GM19351 (cell line): ENCODE measurements around the gene HOMER3.
"Not testable (repeated sequence)": the region's sequence is repeated elsewhere in the genome, so short reads cannot be mapped to it uniquely, and the experiment has no call there.

Source experiments
- ATAC-seq: cut with Tn5 transposase; IDR thresholded peaks from one replicate; pipeline ENCODE4 v1.9.1; 2021; ENCODE audit warnings: mild to moderate bottlenecking, moderate library complexity; ENCODE audit not compliant: unreplicated experiment

The HOMER3 gene

GRCh38 chr19:18954094-18954493 lies 13.1 kb upstream of the HOMER3 start:
- ATAC-seq = no peak

- not testable (repeated sequence) for ATAC-seq
Measured at GRCh38 chr19:18952364-18953003, 11.5 kb upstream of the HOMER3 start.

DNA sequence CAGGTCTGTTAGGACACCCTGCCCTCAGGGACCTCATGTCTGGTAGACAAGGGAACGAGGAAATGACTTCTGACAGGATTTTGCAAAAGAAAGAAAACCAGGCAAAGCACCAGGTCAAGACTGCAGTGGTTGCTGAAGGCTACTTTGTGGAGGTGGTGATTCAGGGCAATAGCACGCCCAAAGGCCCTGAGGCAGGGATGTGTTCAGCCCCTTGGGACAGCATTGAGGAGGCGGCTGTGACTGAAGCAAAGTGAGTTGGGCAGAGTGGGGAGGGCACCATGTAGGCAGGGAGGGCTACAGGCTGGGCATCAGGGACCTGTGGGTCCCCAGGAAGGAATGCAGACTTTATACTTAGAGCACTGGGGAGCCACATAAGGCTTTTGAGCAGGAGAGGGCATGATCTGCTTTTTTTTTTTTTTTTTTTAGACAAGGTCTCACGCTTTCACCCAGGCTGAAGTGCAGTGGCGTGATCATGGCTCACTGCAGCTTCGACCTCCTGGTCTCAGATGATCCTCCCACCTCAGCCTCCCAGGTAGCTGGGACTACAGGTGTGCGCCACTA lies 10.8 kb upstream of the HOMER3 start:
- no peak for ATAC-seq

GRCh38 chr19:18949858-18950257 lies 8.8 kb upstream of the HOMER3 start:
- no peak for ATAC-seq

DNA sequence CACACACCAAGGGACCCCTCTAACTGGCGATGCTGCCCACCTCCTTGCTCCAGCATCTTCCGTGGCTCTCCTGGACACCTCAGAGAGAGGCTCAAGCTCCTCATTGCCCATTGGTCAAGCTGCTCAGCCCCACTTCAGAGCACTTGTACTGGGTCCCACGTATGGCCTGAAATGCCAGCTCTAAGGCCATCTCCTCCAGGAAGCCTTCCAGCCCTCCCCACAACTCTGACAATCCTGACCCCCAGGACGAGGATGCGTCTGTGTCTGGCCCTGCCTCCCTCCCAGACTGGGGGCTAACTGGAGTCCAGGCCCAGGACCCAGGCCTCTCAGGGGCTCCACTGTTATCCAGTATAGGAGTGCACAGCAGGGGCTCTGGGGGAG lies 7.9 kb upstream of the HOMER3 start:
- no peak for ATAC-seq

GRCh38 chr19:18948075-18948975 lies 7.3 kb upstream of the HOMER3 start:
- no peak for ATAC-seq

DNA sequence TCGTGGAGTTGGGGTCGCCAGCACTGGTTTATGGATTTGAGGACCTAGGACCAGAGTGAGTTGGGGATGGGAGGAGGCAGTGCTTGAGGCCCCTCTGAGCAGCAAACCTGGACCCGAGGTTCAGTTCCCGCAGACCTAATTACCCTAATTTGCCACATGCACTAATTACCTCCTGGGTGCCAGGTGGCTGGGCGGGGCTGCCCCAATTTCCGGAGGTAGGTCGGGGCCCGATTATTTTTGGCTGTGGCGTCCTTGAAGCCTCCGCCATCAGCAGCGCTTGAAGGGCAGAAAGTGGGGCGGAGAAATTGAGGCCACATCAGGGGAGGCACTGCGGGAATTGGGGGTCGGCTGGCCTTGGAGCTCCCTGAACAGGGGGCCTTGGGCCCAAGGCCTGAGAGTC lies 5.9 kb upstream of the HOMER3 start:
- ATAC-seq = no peak

DNA sequence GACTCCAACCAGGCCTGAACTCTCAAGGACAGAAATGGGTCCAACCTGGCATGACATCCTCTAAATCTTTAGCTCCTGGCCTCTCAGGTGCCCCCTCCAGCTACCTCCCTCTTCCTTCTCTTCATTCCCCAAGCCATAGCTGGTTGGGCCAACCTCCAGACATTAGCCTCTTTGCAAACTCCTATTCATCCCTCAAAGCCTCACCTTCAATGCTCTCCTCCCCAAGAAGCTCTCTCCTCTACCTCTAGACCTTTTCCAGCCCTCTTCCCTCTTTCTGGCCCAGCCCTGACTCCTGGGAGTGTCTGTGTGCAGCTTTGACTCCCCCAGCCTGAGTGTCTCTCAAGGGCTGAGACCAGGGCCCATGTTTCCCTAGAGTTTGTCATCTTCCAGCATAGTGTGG lies 5.3 kb upstream of the HOMER3 start:
- ATAC-seq = no peak

- ATAC-seq = no peak
Measured at GRCh38 chr19:18945297-18945696, 4.3 kb upstream of the HOMER3 start.

DNA sequence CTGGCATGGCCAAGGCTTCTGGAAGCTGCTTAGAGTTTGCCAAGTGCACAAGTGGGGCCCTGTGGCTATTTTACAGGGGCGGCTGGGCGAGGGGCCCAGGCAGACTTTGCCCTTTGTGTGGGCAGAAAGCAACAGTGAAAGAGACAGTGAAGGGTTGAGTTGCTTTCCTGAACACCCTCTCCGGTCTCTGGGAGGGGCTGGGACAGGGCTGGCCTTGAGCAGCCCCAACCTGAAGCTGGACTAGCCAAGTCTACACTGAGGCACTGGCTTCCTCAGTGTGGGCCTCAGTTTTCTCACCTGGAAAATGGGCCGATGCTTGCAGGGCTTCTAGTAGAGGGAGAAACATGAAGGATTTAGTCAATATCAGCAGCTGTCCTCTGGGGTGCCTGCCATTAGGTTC lies 2.4 kb upstream of the HOMER3 start:
- no peak for ATAC-seq

DNA sequence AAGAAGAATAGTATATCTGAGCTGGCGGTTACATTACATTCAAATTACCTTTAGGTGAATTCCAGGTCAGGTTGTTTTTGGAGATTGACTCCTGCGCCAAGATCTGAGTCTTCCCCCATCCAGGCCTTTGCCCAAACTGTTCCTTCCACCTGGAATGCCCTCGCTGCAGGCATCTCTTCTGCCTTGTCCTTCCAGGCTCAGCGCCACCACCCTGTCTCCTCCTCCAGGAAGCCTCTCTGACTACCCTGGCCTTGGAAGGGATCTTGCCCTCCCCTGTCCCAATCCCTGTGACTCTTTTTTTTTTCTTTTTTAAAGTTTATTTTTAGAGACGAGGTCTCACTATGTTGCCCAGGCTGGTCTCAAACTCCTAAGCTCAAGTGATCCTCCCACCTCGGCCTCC lies 1.7 kb upstream of the HOMER3 start:
- ATAC-seq = no peak

GRCh38 chr19:18941628-18942354 lies 774 bp upstream of the HOMER3 start:
- no peak for ATAC-seq

- no peak for ATAC-seq
Measured at GRCh38 chr19:18939922-18940768, 872 bp downstream of the HOMER3 start.

DNA sequence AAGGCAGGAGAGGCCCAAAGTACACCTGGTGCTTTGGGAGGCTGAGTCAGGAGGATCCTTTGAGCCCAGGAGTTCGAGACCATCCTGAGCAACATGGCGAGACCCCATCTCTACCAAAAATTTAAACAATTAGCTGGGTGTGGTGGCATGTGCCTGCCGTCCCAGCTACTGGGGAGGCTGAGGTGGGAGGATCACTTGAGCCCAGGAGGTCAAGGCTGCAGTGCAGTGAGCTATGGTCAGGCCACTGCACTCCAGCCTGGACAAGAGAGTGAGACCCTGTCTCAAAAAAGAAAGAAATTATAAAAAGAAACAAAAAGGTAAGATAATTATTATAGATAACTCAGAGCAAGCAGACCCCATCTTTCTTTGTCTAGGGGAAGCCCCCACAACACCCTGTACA lies 1.9 kb downstream of the HOMER3 start:
- ATAC-seq = no peak

GRCh38 chr19:18933297-18933696 lies 7.7 kb downstream of the HOMER3 start:
- no peak for ATAC-seq

DNA sequence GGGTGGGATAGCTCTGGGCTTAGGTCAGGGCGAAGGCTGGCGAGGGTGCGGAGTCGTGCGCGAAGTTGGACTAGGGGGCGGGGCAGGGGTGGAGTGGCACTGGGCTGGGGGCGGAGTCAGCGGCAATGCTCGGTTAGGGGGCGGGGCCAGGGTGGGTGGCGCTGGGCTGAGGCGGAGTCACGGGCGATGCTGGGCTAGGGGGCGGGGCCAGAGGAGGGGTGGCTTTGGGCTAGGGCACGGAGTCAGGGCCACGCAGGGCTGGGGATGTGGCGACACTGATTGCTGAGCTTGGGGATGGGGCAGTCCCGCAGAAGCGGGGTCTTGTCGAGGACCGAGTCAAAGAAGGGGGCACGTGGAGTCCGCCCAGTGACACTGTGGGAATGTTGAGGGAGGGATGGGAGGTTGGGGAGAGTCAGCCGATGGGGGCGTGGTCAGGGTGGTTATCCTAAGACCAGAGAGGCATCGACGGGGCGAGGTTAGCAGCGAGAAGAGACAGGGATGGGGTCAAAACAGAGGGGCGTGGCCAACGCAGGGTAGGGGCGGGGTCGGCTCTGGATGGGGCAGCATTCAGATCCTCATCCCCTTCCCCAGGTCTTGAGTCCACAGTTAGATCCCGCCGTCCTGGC lies 8.7 kb downstream of the HOMER3 start:
- no peak for ATAC-seq

GRCh38 chr19:18931316-18932162 lies 9.5 kb downstream of the HOMER3 start:
- no peak for ATAC-seq

DNA sequence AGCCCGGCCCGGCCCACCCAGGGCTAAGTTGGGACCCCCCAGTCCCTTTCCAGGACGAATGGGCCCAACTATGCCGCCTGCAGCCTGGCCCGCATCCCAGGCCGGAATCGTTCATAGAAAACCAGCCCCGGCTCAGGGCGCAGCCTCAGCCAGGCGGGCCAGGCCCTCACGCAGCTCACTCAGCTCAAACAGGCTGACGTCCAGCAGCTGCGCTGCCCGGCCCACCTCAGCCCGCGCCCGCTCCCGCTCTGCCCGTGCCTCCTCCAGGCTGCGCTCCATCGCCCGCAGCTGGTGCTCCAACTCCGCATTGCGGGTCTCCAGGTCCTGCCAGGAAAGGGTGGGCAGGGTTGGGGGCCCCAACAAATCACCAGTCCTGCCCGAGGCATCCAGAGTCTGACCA lies 11.7 kb downstream of the HOMER3 start:
- no peak for ATAC-seq
